Skin epidermis (tissue), 12 donors: Measurements from ENCODE around the gene BRDT.
"Not testable (repeated sequence)": the region's sequence is repeated elsewhere in the genome, so short reads cannot be mapped to it uniquely, and the experiment has no call there.

Source experiments
- H3K27ac ChIP-seq, 21 experiments: fragments of 200-600 bp; sonication (generic) in 11 of 21; one replicate each; pipeline ENCODE4 v1.5.0; 2020; ENCODE audit warnings: mild to moderate bottlenecking in 3 of 21, inconsistent platforms in 2 of 21, moderate library complexity in 2 of 21
- H3K4me3 ChIP-seq, 7 experiments: fragments of 200-600 bp; sonication (generic) in 2 of 7; one replicate each; pipeline ENCODE4 v1.5.0; 2020; ENCODE audit warnings: inconsistent platforms in 2 of 7, mild to moderate bottlenecking in 2 of 7, moderate library complexity in 1 of 7

The BRDT gene

GRCh38 chr1:91979383-91979782 lies 30.2 kb downstream of the BRDT start:
- Histone ChIP-seq H3K4me3 (no peak overlapping the region), H3K27ac (no peak overlapping the region)

GRCh38 chr1:91980663-91981062 lies 31.5 kb downstream of the BRDT start:
- Histone ChIP-seq H3K27ac (no peak overlapping the region), H3K4me3 (no peak overlapping the region)

GRCh38 chr1:91981996-91982609 lies 32.9 kb downstream of the BRDT start:
- no peak overlapping the region for H3K4me3 ChIP-seq
- no peak overlapping the region for H3K27ac ChIP-seq

GRCh38 chr1:91993256-91993655 lies 44.1 kb downstream of the BRDT start:
- Histone ChIP-seq H3K27ac (no peak overlapping the region), H3K4me3 (no peak overlapping the region)

GRCh38 chr1:91997607-91998195 lies 48.5 kb downstream of the BRDT start:
- Histone ChIP-seq H3K4me3 (no peak overlapping the region), H3K27ac (no peak overlapping the region)

- H3K4me3 ChIP-seq: no peak overlapping the region
- no peak overlapping the region for H3K27ac ChIP-seq
Measured at GRCh38 chr1:92004129-92004528, 54.9 kb downstream of the BRDT start.

DNA sequence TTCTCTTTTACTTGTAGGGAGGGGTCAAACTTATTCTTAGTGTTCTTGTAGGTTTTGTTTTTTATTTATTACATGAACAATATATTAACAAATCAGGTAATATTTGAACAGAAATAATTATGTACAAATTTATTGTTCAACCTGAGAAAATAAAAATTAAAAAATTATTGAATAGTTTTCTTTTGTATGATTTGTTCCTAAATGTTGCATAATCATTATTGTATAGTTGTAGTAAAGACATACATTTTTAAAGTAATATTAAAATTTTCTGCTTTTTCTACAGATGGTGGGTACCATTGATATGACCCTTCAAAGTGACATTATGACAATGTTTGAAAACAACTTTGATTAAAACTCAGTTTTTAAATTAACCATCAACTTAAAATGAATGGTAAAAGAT lies 64.7 kb downstream of the BRDT start:
- no peak overlapping the region for H3K27ac ChIP-seq
- H3K4me3 ChIP-seq: no peak overlapping the region

DNA sequence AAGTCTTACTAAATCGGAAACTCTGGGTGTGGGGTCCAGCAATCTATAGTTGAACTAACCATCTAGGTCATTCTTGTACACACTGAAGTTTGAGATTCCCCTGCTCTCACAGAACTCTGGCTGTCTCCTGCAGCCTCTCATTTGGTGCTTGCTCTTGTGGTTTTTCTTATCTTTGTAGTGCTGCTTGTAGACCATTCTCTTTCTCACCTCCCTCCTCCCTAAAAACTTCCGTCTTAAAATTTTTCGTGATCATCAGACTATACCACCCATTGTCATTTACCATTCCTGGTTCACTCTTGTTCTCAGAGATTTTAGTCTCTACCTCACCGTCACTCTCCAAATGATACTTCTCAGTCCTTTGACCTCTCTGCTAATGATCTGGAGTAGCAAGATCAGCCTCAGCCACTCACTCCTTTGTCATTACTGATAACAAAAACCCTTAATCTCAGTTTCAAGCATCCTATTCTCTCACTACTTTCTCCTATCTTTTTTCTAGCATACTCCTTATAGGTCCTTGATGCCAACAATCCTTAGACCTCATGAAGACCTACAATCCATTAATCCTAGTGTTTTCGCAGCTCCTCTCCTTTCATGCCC lies 67.6 kb downstream of the BRDT start:
- Histone ChIP-seq H3K4me3 (no peak overlapping the region), H3K27ac (no peak overlapping the region)

GRCh38 chr1:92017656-92018055 lies 68.5 kb downstream of the BRDT start:
- Histone ChIP-seq H3K4me3 (no peak overlapping the region), H3K27ac (no peak overlapping the region)

DNA sequence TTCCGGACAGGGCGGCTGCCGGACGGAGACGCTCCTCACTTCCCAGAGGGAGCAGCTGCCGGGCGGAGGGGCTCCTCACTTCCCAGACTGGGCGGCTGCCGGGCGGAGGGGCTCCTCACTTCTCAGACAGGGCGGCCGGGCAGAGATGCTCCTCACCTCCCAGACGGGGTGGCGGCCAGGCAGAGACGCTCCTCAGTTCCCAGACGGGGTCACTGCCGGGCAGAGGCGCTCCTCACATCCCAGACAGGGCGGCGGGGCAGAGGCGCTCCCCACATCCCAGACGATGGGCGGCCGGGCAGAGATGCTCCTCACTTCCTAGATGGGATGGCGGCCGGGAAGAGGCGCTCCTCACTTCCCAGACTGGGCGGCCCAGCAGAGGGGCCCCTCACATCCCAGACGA lies 76.8 kb downstream of the BRDT start:
- not testable (repeated sequence) for H3K27ac ChIP-seq, H3K4me3 ChIP-seq

GRCh38 chr1:92026806-92027205 lies 77.6 kb downstream of the BRDT start:
- Histone ChIP-seq H3K4me3 (no peak overlapping the region), H3K27ac (no peak overlapping the region)

DNA sequence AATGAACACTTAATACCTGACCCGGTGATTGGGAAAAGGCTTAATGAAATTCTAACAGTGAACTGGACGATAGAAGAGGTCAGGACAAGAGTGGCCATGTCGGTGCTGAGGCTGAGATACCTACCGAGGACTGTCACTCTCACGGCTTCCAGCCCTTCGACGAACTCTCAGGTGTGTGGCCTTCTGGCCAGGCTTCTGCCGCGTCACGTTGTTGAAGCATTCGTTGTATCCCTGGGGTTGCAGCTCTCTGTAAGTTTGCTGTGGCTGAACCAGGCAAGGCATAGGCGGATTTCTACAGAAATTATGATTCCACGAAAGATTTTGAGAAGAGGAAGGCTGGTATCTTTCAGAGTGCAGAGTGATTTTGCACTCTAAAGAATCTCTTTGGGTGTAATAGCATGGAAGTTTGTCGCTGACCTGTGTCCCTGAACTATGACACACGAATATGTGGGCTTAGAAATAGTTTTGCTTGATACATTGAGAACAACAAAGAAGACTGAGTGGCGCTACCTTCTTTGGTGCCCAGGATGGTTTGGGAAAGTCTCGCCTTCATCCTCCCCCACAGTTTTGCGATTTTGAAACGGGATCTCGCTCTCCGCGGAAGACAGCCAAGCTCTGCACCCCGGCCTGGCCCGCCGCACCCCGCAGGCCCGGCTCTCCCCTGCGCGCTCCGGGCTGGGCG lies 80.2 kb downstream of the BRDT start:
- Histone ChIP-seq H3K4me3 (peak overlapping the region; percentile 21 to 53 (median 45)), H3K27ac (no peak overlapping the region)

- H3K27ac ChIP-seq: peak overlapping the region in 1 of 21 experiments; percentile 42
- H3K4me3 ChIP-seq: peak overlapping the region in 1 of 7 experiments; percentile 21
Measured at GRCh38 chr1:92030656-92031107, 81.5 kb downstream of the BRDT start.

DNA sequence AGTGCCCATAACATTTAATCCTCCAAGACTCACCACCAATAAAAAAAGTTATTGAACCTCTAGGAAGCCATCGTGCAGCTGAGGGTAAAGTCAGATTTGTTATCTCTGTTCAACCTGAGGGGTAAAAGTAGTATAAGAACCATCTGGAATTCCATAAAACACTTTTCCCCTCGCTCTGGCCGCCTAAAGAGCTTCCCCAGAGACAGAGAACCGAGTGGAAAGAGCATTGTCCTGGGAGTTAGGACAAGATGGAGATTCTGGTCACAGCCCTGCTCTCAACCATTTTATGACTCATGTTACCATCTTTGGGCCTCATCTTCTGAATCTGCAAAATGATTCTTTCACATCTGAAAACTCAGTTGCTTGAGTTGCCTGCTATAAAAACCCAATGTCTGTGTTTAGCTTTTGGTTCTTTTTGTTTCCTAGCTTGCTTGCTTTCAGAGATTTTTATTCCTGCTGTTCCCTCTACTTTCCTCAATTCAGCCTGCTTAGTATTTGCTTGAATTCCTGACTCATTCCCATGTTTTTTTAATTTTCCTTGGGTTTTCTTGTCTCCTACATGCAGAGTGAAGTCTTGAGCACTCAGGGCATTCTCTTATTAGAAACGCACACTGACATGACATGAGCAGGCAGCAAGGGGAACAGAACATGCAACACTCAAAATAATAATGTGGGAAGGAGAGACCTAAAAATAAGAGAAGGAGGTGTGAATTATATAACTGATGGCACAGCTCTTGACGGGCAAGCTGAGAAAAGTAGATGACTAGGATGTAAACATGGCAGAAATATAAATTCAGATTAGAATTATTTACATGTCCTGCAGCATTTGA lies 82.3 kb downstream of the BRDT start:
- no peak overlapping the region for H3K4me3 ChIP-seq
- H3K27ac ChIP-seq: no peak overlapping the region

DNA sequence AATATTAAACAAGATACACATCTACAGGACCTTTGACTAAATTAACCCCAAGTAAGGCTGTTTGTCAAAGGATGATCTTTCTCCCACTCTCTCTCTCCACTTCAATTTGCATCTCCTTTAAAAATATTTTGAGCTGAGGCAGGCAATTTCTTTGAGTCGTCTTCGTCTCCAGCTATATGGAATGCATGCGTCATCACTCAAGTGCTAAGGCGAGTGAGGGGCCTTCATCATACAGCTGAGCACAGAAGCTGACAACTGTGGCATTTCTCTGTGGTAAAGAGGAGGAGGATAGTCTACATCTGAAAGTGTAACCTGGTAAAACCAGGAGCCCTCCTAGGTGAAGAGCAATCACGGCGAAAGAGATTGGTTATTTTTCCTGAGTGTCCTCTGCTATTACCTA lies 88.2 kb downstream of the BRDT start:
- Histone ChIP-seq H3K27ac (no peak overlapping the region), H3K4me3 (no peak overlapping the region)

GRCh38 chr1:92038695-92039346 lies 89.6 kb downstream of the BRDT start:
- Histone ChIP-seq H3K4me3 (no peak overlapping the region), H3K27ac (no peak overlapping the region)

GRCh38 chr1:92040971-92041370 lies 91.8 kb downstream of the BRDT start:
- no peak overlapping the region for H3K4me3 ChIP-seq

DNA sequence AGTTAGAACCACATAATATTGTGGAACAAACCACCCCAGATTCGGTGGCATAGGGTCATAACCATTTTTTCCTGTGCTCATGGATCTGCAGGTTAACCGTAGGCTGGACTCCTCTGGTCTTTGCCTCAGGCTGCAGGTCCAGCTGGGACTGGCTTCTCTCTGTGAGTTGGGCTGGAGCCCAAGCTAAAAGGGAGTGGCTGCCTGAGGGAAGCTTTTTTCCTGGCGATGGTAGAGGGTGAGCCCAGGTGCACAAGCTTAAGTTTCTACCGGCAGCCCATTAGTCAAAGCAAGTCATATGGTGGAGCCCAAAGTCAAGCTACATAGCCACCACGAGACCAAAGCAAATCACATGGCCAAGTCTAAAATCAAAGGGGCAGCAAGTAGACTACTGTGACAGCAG lies 94.4 kb downstream of the BRDT start:
- Histone ChIP-seq H3K27ac (no peak overlapping the region), H3K4me3 (no peak overlapping the region)

More at GRCh38 chr1:92040971-92041370, 91.8 kb downstream of the BRDT start:
- H3K27ac ChIP-seq: no peak overlapping the region

- H3K27ac ChIP-seq: no peak overlapping the region
- H3K4me3 ChIP-seq: no peak overlapping the region
Measured at GRCh38 chr1:92045766-92046495, 96.7 kb downstream of the BRDT start.
